Measurements from ENCODE around the gene CCNDBP1.
"Not testable (repeated sequence)": the region's sequence is repeated elsewhere in the genome, so short reads cannot be mapped to it uniquely, and the experiment has no call there.

The CCNDBP1 gene

GRCh38 chr15:43193710-43194109, 8.5 kb downstream of the CCNDBP1 start:
- no peak for DNase-seq

- no peak for DNase-seq
Observed at GRCh38 chr15:43194795-43195194, 9.6 kb downstream of the CCNDBP1 start.

GRCh38 chr15:43196760-43197548, 11.8 kb downstream of the CCNDBP1 start:
- no peak for DNase-seq

- DNase-seq: peak in 1 of 4 experiments; percentile 19
Observed at GRCh38 chr15:43197773-43198172, 12.6 kb downstream of the CCNDBP1 start.

GRCh38 chr15:43198556-43198955, 13.4 kb downstream of the CCNDBP1 start:
- DNase-seq: not testable (repeated sequence)

GRCh38 chr15:43198992-43199391, 13.8 kb downstream of the CCNDBP1 start:
- DNase-seq: no peak

GRCh38 chr15:43199945-43200488, 14.8 kb downstream of the CCNDBP1 start:
- no peak for DNase-seq

- peak; percentile 32 to 68 (median 47) for DNase-seq
Observed at GRCh38 chr15:43204016-43204901, 19.1 kb downstream of the CCNDBP1 start.

- no peak for DNase-seq
Observed at GRCh38 chr15:43206054-43206453, 20.9 kb downstream of the CCNDBP1 start.

GRCh38 chr15:43207024-43207423, 21.8 kb downstream of the CCNDBP1 start:
- DNase-seq: no peak

GRCh38 chr15:43208052-43209002, 23.1 kb downstream of the CCNDBP1 start:
- DNase-seq: no peak

GRCh38 chr15:43209059-43209824, 24.0 kb downstream of the CCNDBP1 start:
- DNase-seq: peak in 3 of 4 experiments; percentile 11 to 38 (median 14)

- no peak for DNase-seq
Observed at GRCh38 chr15:43210172-43210745, 25.1 kb downstream of the CCNDBP1 start.

GRCh38 chr15:43210807-43211206, 25.6 kb downstream of the CCNDBP1 start:
- no peak for DNase-seq

GRCh38 chr15:43211224-43211735, 26.1 kb downstream of the CCNDBP1 start:
- DNase-seq: no peak

- DNase-seq: no peak
Observed at GRCh38 chr15:43212299-43212698, 27.1 kb downstream of the CCNDBP1 start.

GRCh38 chr15:43212951-43213350, 27.7 kb downstream of the CCNDBP1 start:
- DNase-seq: no peak

GRCh38 chr15:43213466-43213865, 28.3 kb downstream of the CCNDBP1 start:
- DNase-seq: no peak

GRCh38 chr15:43214169-43214568, 29.0 kb downstream of the CCNDBP1 start:
- no peak for DNase-seq

- no peak for DNase-seq
Observed at GRCh38 chr15:43214592-43215295, 29.5 kb downstream of the CCNDBP1 start.
